Adipose tissue (tissue), 3 donors: Measurements from ENCODE around the gene FUT7. TPM values are rescaled to one million over a fixed set of nuclear protein-coding genes. Genes with fewer than 3 reads are reported as not detected.
A peak's percentile ranks its signal among the peaks of the same experiment; 100 is the strongest.
"Not testable (repeated sequence)": the region's sequence is repeated elsewhere in the genome, so short reads cannot be mapped to it uniquely, and the experiment has no call there.

Source experiments
- H3K27ac ChIP-seq: one replicate; pipeline ENCODE4 v1.5.1; 2013; ENCODE audit warnings: low read depth, low read length
- WGBS, 3 donors: extraction: QIAGEN DNeasy Blood & Tissue Kit; methylation state at CpG; one replicate each; pipeline ENCODE4 v1.1.7; 2013; 5-methylcytosine and 5-hydroxymethylcytosine counted together
- polyA plus RNA-seq, 3 donors: library from polyadenylated mRNA; stranded (reverse); fragments of 200-250 nt; gene quantifications; one replicate each; pipeline ENCODE4 v1.2.3, GENCODE V29; 2013
- donor health status: healthy with polysubstance abuse.
- donor health status: Bipolar disorder and iron deficiency.
- donor health status: healthy.

The FUT7 gene
- polyA plus RNA-seq, 3 donors, result 0.10 to 1.5 (median 1.1) TPM

DNA sequence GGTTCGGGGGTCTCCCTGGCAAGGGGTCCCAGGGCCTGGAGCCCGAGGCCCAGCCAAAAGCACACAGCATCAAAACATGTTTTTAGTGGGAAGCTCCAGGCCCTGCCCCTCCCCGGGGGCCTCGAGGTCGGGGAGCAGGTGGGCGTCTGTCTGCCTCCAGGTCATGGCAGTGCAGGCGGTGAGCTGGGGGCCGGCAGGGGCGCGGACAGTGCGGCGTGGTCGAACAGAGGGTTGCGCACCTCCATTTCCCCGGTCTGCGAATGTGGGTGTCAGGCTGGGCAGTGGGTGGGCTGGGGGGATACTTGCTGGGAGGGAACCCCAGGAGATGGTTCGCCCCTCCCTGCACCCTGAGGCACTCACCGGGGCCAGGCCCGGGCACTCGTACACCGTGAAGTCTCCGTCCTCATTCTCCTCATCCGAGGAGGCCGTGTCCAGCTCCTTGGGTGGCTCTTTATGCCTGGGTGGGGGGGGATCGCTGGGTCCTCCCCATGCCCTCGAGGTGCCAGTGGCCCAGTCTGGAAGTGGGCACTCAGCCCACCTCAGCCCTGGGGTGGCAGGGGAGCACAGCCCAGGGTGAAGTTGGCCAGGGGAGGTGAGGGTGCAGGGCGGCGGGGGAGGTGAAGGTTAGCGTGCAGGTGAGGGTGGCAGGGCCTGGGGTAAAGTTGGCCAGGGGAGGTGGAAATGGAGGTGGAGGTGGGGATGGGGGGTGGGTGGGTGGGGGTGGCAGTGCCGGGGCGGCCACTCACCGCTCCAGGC is 7.9 kb upstream of the FUT7 start:
- 91 to 93% (median 92%) methylated on average over 26 to 32 of the region's 32 CpGs for WGBS, 3 donors

DNA sequence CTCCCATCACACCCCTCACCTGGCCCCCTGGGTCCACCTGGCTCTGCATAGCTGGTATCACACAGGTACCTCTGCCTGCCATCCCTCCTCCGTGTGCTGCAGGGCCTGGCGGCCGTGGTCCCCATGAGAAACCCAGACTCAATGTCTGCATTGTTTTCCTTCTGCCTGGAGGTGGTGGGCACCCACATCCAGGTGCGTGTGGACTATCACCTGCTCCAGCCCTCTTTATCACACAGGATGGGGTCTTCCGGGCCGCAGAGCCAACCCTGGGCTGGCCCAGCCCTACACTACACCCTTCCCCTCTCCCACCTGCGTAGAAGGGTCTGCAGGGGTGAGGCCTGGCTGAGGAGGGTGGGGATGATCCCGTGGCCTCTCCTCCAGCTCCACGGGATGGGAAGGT is 7.0 kb upstream of the FUT7 start:
- WGBS, 3 donors, result 83 to 90% (median 86%) methylated on average over 9 of the region's 9 CpGs
- no peak overlapping the region for H3K27ac ChIP-seq

More for the DNA sequence above, 7.9 kb upstream of the FUT7 start:
- no peak overlapping the region for H3K27ac ChIP-seq

DNA sequence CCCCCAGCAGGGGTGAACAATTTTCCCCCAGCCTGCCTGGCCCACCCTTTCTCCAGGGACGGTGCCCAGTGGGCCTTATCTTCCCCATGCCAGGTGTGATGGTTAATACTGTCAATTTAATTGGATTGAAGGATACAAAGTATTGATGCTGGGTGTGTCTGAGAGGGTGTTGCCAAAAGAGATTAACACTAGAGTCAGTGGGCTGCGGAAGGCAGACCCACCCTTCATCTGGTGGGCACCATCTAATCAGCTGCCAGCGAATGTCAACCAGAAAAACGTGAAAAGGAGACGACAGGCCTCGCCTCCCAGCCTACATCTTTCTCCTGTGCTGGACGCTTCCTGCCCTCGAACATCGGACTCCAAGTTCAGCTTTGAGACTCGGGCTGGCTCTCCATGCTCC is 5.6 kb upstream of the FUT7 start:
- WGBS, 3 donors, result 85 to 91% (median 89%) methylated on average over 10 of the region's 10 CpGs
- H3K27ac ChIP-seq, result no peak overlapping the region

DNA sequence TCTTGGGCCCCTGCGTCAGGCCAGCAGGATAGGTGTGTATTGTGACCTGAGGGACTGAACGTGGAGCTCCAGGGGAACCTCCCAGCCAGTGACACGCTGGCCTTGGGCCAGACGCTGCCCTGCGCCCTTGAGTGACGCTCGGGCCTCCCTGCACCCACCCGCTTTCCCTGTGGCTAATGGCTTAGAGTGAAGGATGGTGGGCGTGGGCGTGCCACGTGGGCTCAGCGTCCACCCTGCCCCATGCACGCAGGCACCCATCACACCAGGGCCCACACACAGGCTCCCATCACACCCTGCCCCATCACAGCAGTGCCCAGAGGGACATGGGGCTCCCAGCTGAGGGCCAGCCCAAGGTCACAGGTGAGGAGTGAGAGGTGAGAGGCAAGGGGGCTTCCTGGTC is 5.1 kb upstream of the FUT7 start:
- 64 to 76% (median 74%) methylated on average over 13 of the region's 13 CpGs for WGBS, 3 donors
- no peak overlapping the region for H3K27ac ChIP-seq

DNA sequence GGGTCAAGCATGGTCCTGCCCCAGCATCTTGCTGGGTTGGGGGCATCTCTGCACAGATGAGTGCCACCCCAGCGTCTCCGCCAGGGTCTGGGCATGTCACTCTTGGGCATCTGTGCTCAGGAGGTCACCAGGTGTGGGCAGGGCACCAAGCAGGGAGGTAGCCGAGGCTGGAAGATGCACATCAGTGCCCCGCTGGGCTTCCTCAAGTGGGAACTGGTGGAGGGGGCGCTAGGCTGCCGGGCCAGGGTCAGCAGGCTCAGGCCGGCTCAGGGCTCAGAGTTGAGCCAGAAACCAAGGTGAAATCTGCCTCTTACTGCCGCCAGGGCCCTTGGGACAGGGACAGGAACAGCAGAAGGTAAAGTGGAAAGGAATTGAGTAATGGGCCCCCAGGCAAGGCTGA is 4.0 kb upstream of the FUT7 start:
- no peak overlapping the region for H3K27ac ChIP-seq
- 72 to 78% (median 76%) methylated on average over 8 of the region's 8 CpGs for WGBS, 3 donors

DNA sequence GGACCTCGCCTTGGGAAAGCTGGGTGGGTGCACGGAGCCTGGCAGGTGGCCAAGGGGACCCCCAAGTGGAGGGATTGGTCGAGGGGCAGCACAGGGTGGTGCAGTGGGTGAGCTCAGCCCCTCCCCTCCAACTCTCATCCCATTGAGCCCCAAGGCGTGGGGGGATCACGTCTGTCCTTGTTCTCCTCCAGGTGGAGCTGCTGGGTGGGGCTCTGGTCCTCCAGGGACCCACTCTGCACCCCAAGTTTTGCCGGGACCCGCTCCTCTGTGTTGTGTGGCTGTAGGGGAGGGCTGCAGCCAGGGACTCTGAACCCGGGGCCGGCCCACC is 3.6 kb upstream of the FUT7 start:
- WGBS, 3 donors, result 27 to 32% (median 29%) methylated on average over 8 to 9 of the region's 9 CpGs
- no peak overlapping the region for H3K27ac ChIP-seq

DNA sequence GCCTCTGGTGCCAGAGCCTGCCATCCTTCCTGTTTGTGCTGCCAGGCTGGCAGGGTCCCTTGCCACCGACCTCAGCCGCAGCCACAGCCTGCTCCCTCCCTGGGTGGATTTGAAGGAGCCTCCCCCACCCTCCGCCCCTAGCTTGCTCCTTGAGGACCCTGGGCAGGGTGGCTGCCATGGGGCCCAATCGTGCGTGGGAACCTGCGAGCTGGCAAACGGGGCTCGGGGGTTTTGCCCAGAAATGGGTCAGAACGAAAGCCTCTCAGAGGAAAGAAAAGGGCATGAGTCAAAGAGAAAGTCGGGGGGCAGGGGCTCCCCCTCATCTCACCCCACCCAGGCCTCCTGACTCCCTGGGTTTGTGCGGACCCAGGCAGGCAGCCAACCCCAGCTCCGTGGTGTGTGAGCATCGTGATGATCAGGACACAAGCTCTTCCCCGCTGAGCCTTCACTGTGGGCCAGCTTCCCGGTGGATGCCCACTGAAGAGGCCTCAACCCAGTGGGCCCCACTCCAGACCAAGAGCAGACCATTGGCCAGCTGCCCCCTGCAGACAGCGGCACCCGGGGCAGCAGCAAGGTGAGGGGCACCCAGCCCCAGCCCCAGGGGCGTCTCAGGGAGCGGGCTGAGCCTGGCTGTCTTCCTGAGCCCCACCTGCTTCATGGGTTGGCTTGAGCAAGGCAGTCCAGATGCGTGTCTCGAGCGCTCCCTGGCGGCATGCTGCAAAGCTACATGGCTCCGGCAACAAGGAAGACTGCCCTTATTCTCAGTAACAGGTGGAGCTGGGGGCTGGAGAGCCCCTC is 3.0 kb upstream of the FUT7 start:
- 5 to 21% (median 9%) methylated on average over 24 of the region's 24 CpGs for WGBS, 3 donors
- no peak overlapping the region for H3K27ac ChIP-seq

DNA sequence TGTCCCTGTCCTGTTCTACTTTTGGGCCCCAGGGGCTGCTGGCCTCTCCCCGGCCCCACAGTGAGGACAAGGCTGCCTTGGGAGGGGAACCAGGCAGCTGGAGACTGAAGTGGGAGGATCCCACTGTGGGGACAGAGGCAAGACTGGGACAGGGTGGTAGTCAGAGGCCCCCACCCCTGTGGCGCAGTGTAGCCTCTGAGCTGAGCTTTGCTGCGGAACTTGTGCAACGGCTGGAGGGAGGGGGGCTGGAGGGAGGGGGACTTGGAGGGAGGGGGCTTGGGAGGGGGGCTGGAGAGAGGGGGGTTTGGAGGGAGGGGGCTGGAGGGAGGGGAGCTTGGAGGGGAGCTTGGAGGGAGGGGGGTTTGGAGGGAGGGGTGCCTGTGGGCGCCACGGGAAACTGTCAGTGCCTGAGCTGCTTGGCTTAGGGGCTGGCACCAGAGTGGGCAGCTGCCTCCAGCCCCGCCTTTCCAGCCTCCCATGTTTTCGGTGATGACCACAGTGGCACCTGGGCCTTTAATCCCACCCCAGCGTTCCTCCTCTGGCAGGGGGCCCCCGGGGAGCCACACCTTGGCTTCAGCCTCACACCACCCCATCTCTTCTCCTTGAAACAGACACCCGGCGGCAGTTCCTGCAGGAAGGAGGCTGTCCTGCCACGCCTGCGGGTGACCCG is 2.3 kb upstream of the FUT7 start:
- 21 to 48% (median 34%) methylated on average over 13 to 15 of the region's 15 CpGs for WGBS, 3 donors
- H3K27ac ChIP-seq, result peak overlapping the region; percentile 40

DNA sequence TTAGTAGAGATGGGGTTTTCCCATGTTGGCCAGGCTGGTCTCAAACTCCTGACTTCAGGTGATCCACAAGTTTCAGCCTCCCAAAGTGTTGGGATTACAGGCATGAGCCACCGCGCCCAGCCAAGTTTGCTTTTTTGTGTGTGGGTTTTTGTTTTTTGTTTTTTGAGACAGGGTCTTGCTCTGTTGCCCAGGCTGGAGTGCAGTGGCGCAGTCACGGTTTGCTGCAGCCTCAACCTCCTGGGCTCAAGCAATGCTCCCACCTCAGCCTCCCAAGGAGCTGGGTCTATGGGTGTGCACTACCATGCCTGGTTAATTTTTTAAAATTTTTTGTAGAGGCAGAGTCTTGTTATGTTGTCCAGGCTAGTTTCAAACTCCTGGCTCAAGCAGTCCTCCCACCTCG is 1.6 kb upstream of the FUT7 start:
- 83 to 94% (median 93%) methylated on average over 5 of the region's 5 CpGs for WGBS, 3 donors
- not testable (repeated sequence) for H3K27ac ChIP-seq

DNA sequence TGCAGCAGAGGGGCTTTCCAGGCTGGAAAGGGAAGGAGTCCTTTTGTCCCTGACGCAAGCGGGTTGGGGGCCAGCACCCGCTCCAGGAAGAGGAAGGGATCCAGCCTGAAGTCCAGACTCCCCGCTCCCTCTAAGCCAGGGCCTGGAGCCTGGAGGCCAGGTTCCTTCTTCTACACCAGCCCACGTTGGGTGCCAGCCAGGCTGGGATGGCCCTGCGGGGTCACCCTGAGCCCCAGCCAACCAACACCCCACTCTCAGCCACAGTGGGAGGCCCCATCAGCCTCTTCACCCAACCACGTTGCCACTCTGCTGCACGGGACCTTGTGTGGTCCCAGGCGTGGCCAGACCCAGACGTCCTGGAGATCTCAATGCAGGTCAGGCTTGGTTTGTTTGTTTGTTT is 970 bp upstream of the FUT7 start:
- no peak overlapping the region for H3K27ac ChIP-seq
- WGBS, 3 donors, result 53 to 84% (median 70%) methylated on average over 7 to 10 of the region's 10 CpGs

DNA sequence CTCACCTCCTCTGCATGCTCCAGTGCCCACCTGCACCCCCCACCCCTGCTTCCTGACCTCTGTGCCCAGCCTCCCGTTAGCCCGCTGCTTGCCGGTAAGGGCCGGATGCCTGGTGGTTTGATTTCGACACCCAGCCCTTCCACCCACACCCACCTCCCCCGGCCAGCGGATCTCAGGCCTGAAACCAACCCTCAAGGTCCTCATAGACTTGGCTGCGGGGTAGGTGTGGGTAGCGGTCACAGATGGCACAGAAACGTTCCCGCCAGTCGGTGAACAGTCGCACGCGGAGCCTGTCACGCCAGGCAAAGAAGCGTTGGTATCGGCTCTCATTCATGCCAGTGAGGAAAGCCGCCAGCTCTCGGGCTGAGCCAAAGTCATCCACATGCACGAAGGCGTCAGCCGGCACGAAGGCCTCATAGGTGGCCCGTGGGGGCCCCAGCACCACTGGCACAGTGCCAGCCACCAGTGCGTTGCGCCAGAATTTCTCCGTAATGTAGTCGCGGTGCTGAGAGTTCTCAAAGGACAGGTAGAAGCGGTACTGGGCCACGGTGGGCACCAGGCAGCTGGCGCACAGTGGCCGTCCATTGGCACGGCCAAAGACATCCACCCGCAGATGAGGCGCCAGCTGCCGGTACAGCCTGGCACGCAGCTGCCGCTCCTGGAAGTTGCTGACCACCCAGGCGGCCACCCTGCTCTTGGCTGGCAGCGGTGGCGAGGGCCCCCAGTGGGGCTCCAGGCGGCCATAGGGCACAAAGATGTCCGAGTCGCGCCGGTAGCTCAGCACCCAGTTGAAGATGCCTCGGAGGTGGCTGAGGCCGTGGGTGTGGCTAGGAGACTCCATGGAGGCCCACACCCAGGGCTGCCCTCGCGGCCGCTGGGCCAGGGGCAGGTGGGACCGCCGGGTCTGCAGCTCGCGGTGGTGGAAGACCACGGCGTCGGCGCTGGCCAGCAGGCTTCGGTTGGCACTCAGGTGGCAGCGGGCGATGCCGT is 1.1 kb downstream of the FUT7 start:
- 65 to 86% (median 75%) methylated on average over 59 to 65 of the region's 65 CpGs for WGBS, 3 donors
- no peak overlapping the region for H3K27ac ChIP-seq

DNA sequence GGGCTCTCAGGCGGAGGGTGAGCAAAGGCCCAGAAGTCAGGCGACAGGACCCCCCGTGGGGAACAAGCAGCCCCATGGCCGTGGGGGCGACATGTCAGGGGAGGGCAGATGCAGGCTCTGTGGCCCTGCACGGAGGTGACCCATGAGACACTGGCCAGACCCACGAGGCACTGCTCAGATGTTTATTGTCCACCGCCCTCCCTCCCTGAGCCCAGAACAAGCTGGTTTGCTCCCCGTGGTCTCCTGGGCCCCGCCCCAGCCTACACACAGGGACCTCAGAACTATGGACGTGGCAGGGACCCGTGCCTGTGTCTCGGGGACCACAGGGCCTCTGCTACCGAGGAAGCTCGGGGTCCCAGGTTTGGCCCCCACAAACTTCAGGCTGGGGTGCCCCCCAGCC is 1.9 kb downstream of the FUT7 start:
- 52 to 72% (median 58%) methylated on average over 13 to 15 of the region's 15 CpGs for WGBS, 3 donors

DNA sequence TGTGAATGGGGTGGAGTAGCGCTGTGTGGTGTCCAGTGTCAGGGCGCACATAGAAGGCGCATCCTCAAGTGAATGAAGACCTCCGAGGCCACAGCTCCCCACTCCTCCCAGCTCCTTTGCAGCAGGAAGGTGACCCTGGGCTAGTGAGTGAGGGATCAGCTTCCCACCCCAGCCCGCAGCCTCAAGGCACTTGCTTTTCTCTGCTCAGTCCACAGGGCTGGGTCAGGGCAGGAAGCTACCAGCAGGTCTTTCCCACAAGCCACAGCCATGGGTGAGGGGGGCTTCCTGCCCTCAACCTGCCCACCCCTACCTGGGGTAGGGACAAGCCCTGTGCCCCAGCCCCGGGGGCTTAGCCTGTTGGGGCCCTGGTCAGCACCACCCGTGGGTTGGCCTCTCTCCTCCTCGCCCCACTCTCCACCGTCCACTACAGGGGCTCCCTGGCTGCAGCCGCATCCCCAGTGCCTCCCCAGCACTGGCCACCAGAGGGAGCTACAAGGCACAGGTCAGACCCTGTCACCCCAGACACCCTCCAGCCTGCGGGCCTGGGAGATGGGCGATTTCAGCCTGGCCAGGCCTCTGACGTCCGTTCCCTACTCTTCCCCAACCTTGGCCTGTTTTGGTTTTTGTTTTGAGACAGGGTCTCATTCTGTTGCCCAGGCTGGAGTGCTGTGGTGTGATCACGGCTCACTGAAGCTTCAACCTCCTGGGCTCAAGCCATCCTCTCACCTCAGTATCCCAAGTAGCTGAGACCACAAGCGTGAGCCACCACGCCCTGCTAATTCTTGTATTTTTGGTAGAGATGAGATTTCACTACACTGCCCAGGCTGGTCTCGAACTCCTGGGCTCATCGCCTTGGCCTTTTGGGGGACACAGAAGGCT is 2.6 kb downstream of the FUT7 start:
- 21 to 25% (median 25%) methylated on average over 19 of the region's 19 CpGs for WGBS, 3 donors
- no peak overlapping the region for H3K27ac ChIP-seq

More for the DNA sequence above, 1.9 kb downstream of the FUT7 start:
- no peak overlapping the region for H3K27ac ChIP-seq

DNA sequence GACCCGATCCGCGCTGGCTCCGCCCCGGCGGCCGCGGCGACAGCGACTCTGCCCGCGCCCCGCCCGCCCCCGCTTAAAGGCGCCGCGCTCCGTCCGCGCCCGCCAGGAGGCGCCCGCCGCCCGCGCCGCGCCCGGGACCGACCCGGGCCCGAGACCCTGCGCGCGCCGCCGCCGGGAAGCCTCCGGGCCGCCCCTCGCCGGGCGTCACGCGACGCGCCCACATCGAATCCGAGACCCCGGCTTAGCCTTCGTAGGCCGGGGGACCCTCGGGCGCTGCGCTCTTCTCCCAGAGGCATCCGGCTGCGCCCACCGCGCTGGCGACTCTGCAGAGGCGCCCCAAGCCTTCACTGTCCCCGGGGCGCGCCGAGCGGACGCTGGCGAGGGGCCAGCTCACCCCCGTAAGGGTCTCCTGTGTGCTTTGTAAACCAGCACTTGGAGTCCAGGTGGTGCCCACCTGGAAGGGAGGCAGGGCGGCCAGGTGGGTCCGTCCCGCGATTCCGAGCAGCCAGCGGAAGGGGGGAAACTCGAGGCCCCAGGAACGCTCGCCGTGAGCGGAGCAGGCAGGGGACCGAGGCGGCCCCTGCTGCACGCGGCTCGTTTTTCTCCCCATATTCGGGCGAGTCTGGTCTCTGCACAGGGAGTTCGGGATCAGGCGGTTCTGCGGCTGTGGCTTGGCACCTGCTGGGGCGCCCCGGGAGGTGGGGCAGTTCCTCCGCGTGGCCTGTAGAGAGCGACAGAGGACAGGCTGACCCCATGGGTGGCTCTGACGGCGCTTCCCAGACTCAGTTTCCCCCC is 3.4 kb downstream of the FUT7 start:
- 0 to 1% (median 1%) methylated on average over 72 to 97 of the region's 98 CpGs for WGBS, 3 donors
- no peak overlapping the region for H3K27ac ChIP-seq

DNA sequence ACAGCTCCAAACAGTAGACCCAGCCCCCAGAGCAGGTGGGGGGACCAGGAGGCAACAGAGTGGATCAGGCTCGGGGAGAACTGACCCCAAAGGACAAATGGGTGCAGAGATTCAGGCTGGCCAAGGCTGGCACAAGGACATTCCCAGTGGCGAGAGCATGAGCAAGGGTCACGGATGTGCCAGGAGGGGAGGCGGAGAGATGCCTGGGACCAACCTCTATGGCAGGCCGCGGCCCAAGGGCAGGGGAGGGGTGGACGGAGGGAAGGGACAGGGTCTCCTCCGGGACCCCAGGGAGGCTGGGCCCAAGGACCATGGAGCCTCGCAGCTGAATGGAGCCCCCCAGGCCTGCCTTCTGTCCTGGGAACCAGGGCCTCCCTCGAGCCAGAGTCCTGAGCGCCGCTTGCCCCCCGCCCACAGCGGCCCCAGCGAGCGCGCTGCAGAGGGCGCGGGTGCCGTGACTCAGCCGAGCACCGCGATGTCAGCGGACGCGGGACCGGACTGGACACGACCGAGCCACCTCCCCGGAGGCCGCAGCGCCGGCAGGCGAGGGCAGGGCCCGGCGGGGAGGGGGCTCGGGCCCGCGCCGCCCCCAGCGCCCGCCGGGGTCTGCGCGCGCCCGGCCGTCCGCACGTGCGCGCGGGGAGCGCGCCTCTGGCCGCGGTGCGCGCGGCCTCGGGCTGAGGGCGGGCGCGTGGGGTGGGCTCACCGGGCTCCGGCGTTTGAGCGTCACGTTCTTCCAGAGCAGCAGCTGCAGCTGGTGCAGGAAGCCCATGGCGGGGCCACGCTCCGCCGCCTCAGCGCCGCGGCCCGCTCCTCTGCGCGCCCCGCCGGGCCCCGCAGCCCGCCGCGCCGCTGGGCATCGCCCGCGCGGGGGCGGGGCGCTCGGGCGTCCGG is 4.3 kb downstream of the FUT7 start, which contains the start of gene ABCA2:
ABCA2 (minus strand) TSS at position 869 of the 894 bp plus-strand sequence; CDS start at position 772, 97 bp downstream.
- no peak within 1 kb of the TSS for H3K27ac ChIP-seq
- 5 to 6% (median 5%) methylated on average over 37 to 94 of the region's 95 CpGs for WGBS, 3 donors

DNA sequence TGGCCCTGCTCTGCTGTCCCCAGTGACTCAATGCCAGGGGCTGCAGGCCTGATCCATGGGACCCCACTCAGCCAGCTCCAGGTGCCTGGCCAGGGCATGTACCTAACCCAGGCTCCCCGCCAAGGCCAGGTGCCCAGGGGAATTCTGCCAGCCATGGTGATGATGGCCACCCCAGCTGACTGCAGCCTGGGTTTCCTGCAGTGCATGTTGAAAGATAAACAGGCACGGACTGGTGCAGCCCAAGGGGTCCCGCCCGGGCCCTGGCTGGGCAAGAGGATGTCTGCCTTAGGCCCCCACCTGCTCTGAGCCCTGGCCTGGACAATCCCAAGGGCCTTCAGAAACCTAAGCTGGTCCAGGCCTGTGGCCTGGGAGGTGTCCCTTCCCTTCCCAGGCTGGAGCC is 5.1 kb downstream of the FUT7 start:
- WGBS, 3 donors, result 38 to 75% (median 70%) methylated on average over 4 of the region's 4 CpGs
- no peak overlapping the region for H3K27ac ChIP-seq
